RWPE2 (cell line): ENCODE measurements around the gene TEPSIN.

ENCODE experiments used
- ATAC-seq: fragments of 200-7000 bp; cut with Tn5 transposase; 3 replicates; pipeline ENCODE4 v1.9.1; 2021; ENCODE audit warnings: low read depth
- DNase-seq: peaks from one replicate; pipeline ENCODE4 v3.0.0-alpha.2; 2020; ENCODE audit warnings: low spot score
- H3K27ac ChIP-seq: fragments of 450-650 bp; 2 replicates; pipeline ENCODE4 v1.5.1; 2017; ENCODE audit warnings: mild to moderate bottlenecking; ENCODE audit not compliant: poor library complexity, severe bottlenecking
- H3K27me3 ChIP-seq: fragments of 250-450 bp; sonication (Bioruptor Pico); 2 replicates; pipeline ENCODE4 v1.5.1; 2021; ENCODE audit warnings: mild to moderate bottlenecking, moderate library complexity; ENCODE audit not compliant: insufficient read depth, poor library complexity, severe bottlenecking
- H3K36me3 ChIP-seq: fragments of 250-450 bp; sonication (Bioruptor Pico); 2 replicates; pipeline ENCODE4 v1.5.1; 2020; ENCODE audit warnings: low read depth, mild to moderate bottlenecking, moderate library complexity
- H3K4me1 ChIP-seq: fragments of 250-450 bp; sonication (Bioruptor Pico); 2 replicates; pipeline ENCODE4 v1.5.1; 2021; ENCODE audit warnings: mild to moderate bottlenecking, moderate library complexity; ENCODE audit not compliant: insufficient read depth, poor library complexity, severe bottlenecking
- H3K4me3 ChIP-seq: fragments of 250-450 bp; sonication (Bioruptor Pico); 2 replicates; pipeline ENCODE4 v1.5.1; 2021; ENCODE audit warnings: mild to moderate bottlenecking, moderate library complexity; ENCODE audit not compliant: severe bottlenecking
- H3K9me3 ChIP-seq: fragments of 250-450 bp; sonication (Bioruptor Pico); 2 replicates; pipeline ENCODE4 v1.5.1; 2021; ENCODE audit warnings: mild to moderate bottlenecking, moderate library complexity; ENCODE audit not compliant: severe bottlenecking
- TF ChIP-seq, protein P1 (sequence below): fragments of 450-650 bp; IDR thresholded peaks from one replicate; pipeline ENCODE4 v1.5.1; 2017; ENCODE audit warnings: mild to moderate bottlenecking, moderate library complexity; ENCODE audit not compliant: poor library complexity, severe bottlenecking

TEPSIN gene

DNA sequence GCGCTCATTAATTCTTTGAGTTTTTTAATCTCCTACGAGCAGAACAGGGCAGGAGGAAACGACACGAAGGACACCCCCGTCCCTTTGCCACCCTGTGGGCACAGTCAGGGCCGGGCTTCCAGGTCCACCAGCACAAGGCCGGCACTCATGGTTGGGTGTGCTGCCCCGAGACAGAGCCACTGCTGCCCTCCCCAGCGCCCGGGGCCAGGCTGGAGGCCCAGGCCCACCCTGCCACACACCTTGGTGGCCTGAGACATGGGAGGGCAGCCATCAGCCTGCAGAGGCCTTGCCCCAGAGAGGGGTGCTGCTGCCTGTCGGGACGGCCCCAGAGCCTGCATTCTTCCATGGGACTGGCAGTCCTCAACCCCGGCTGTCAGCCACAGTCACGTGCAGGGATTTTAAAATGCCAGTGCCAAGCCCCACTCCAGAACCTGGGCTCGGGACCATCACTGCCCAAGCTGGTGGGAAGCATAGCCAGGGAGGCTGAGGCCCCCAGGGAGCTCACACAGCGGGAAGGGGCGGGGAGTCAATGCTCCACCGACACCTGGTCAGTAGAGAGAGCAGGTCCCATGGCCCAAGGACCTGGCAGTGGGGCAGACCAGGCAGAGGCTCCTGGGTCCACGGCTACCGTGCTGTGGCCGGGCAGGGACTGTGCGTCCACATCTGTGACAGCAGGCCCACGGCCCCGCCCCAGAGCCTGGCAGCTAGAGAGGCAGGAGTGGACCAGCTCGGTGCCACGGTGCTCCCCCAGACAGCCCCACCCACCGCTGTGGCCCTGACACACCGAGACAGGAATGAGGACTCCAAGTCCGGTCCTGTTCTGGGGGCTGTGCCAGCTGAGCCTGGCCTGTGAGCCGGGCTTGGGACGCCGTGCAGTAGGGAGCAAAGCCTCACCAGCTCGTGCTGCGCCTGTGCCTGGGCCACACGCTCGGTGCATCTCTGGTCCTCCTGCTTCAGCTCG, 43.6 kb downstream of the TEPSIN start:
- TF ChIP-seq, protein P1, sequence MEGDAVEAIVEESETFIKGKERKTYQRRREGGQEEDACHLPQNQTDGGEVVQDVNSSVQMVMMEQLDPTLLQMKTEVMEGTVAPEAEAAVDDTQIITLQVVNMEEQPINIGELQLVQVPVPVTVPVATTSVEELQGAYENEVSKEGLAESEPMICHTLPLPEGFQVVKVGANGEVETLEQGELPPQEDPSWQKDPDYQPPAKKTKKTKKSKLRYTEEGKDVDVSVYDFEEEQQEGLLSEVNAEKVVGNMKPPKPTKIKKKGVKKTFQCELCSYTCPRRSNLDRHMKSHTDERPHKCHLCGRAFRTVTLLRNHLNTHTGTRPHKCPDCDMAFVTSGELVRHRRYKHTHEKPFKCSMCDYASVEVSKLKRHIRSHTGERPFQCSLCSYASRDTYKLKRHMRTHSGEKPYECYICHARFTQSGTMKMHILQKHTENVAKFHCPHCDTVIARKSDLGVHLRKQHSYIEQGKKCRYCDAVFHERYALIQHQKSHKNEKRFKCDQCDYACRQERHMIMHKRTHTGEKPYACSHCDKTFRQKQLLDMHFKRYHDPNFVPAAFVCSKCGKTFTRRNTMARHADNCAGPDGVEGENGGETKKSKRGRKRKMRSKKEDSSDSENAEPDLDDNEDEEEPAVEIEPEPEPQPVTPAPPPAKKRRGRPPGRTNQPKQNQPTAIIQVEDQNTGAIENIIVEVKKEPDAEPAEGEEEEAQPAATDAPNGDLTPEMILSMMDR: no peak
- no peaks in the 10 kb centered on the region for H3K27me3 ChIP-seq
- no peak overlapping the region for H3K4me3 ChIP-seq
- no peaks in the 10 kb centered on the region for H3K9me3 ChIP-seq
- H3K36me3 ChIP-seq: peaks cover 5% of the 10 kb centered on the region
- H3K4me1 ChIP-seq: no peaks in the 10 kb centered on the region
- H3K27ac ChIP-seq: no peak overlapping the region
- DNase-seq: no peak
- ATAC-seq: no peak

DNA sequence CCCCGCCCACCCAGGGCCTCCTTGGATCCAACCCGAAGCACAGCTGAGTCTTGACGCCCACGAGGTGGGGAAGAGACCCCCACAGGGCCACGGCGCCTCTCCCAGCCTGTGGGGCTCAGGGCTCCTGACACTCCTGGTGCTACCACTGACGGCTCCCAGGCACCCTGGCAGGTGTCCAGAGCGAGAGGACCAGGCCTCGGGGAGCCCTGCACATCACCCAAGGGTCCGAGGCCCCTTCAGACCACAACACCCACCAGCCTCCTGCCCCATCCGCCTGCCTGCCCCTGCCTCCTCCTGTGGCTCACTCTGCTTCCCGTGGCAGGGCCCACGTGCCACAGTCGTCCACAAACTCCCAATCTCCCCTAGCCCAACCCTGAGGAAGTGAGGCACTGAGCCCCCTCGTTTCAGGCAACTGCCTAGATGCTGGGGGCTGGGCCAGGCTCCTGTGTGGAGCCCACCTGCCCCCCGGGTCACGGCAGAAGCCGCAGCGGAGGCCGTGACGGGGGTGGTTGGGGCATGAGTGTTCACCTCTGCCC, 44.6 kb downstream of the TEPSIN start:
- no peaks in the 10 kb centered on the region for H3K4me1 ChIP-seq
- DNase-seq: no peak
- no peaks in the 10 kb centered on the region for H3K27me3 ChIP-seq
- H3K4me3 ChIP-seq: no peak overlapping the region
- peaks cover 3% of the 10 kb centered on the region for H3K36me3 ChIP-seq
- TF ChIP-seq, protein P1: no peak
- no peak overlapping the region for H3K27ac ChIP-seq
- ATAC-seq: no peak
- no peaks in the 10 kb centered on the region for H3K9me3 ChIP-seq

DNA sequence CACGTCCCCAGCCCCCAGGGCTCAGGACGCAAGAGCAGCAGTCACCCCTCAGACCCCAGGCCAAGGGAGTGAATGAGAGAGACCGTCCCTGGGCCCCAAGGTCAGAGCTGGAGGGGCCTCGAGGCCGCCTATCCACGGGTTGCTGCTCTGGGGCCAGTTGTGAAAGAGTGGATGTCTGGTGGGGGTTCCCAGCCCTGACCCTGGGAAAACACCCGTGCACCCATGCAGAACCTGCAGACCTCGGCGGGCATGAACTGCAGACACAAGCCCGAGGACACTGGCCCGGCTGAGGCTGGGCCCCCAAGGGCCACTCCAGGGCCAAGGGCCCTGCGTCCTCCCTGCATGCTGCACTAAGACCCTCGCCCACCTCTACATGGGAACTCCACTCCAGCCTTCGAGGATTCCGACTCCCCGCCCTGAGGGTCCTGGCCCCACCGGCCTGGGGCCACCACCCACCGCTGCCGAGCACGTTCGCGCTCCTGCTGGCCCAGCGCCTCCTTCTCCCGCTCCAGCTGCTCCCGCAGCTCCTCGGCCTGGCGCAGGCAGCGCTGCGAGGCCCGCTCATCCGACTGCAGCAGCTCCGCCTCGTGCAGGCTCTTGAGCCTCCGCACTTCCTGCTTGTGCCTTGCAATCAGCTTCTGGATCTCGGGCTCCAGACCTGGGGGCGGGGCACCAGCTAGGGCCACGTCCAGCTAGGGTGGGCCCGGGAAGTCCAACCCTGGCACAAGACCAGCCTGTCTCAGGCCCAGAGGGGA, 45.2 kb downstream of the TEPSIN start:
- no peaks in the 10 kb centered on the region for H3K27me3 ChIP-seq
- no peaks in the 10 kb centered on the region for H3K4me1 ChIP-seq
- TF ChIP-seq, protein P1: no peak
- no peaks in the 10 kb centered on the region for H3K9me3 ChIP-seq
- peaks cover 2% of the 10 kb centered on the region for H3K36me3 ChIP-seq
- no peak overlapping the region for H3K27ac ChIP-seq
- no peak for DNase-seq
- no peak for ATAC-seq
- no peak overlapping the region for H3K4me3 ChIP-seq

DNA sequence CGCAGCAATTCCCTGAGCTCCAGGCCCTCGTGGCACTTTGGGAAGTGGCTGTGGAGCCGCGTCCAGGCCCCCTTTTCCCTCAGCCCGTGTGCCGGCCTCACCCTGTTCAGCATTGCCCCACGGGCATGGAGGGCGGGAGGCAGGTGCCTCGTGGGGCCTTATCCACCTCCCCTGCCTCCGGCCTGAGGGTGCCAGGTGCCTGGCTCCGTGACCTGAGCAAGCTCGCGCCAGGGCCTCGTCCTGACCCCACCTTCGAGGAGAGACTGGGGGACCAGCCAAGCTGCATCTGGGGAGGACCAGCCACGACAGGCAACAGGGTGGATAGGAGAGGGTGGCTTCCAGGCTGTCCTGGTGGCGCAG, 45.8 kb downstream of the TEPSIN start:
- Histone ChIP-seq H3K4me1 (no peaks in the 10 kb centered on the region), H3K27me3 (no peaks in the 10 kb centered on the region), H3K36me3 (no peaks in the 10 kb centered on the region; the same call in none of the 2 replicates), H3K9me3 (no peaks in the 10 kb centered on the region), H3K4me3 (no peak overlapping the region), H3K27ac (no peak overlapping the region)
- TF ChIP-seq, protein P1: no peak
- DNase-seq (no peak), ATAC-seq (no peak)
